IMR-90 (cell line): ENCODE data around the gene DEFB123.
"Not testable (repeated sequence)": the region's sequence is repeated elsewhere in the genome, so short reads cannot be mapped to it uniquely, and the experiment has no call there.

Experiments
- CHD1 ChIP-seq: IDR thresholded peaks from 2 replicates; pipeline ENCODE4 v1.6.1; 2012; ENCODE audit warnings: low read depth, low read length, improper control_type of control experiment
- CTCF ChIP-seq: conservative IDR thresholded peaks from 2 replicates; pipeline ENCODE4 v1.5.1; 2012; ENCODE audit warnings: mild to moderate bottlenecking, low read depth, low read length, improper control_type of control experiment

- not testable (repeated sequence) for TF ChIP-seq CHD1, CTCF
Measured at GRCh38 chr20:31470946-31471345, 30.5 kb downstream of the DEFB123 start.
